DOHH2 (cell line): ENCODE data around the gene CPM.

Experiments used
- EZH2phosphoT487 ChIP-seq: fragments of 200-600 bp; sonication (generic); IDR thresholded peaks from 2 replicates; pipeline ENCODE4 v1.6.1; 2017; ENCODE audit warnings: borderline replicate concordance, mild to moderate bottlenecking, antibody characterized with exemption, low read length, moderate library complexity, mixed read lengths
- TF ChIP-seq, protein P1 (sequence below): fragments of 200-600 bp; sonication (generic); IDR thresholded peaks from one replicate; pipeline ENCODE4 v1.5.1; 2014; ENCODE audit warnings: antibody characterized with exemption, mild to moderate bottlenecking, low read depth, low read length; ENCODE audit not compliant: poor library complexity, severe bottlenecking

DNA sequence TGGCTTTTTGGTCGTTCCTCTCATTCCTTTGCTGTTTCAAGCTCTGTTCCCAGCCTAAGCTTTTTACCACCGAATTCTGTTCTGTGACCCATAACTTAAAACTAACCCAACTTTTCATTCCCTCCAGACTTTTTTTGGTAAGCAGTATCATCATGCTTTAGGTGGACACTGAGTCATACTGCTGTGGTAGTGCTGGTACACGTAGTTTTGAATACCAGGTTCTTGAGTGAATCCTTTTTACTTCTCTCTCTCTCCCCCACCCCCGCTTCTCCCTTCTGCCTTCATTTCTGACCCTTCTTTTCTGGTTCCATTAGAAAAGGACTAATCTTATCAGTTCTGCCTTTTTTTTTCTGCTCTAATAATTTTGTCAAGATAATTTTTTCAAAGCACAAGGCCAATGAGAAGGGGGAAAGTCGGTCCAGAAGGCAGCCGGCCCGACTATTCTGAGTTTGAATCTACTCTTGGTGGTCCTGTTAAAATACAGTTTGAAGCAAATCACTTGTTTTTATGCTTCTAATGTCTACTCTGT is 127.3 kb downstream of the CPM start:
- no peak for TF ChIP-seq EZH2phosphoT487
- TF ChIP-seq, protein P1, sequence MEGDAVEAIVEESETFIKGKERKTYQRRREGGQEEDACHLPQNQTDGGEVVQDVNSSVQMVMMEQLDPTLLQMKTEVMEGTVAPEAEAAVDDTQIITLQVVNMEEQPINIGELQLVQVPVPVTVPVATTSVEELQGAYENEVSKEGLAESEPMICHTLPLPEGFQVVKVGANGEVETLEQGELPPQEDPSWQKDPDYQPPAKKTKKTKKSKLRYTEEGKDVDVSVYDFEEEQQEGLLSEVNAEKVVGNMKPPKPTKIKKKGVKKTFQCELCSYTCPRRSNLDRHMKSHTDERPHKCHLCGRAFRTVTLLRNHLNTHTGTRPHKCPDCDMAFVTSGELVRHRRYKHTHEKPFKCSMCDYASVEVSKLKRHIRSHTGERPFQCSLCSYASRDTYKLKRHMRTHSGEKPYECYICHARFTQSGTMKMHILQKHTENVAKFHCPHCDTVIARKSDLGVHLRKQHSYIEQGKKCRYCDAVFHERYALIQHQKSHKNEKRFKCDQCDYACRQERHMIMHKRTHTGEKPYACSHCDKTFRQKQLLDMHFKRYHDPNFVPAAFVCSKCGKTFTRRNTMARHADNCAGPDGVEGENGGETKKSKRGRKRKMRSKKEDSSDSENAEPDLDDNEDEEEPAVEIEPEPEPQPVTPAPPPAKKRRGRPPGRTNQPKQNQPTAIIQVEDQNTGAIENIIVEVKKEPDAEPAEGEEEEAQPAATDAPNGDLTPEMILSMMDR = no peak
